ENCODE data around the gene GP1BA. TPM values are rescaled to one million over a fixed set of nuclear protein-coding genes. Genes with fewer than 3 reads are reported as not detected.

GP1BA gene
- total and polyA plus RNA-seq, 2 of the 8 experiments (the other 6 are each of a cell fraction or from before 2014, with no cell fraction given) = not detected

- TF ChIP-seq, protein P1, sequence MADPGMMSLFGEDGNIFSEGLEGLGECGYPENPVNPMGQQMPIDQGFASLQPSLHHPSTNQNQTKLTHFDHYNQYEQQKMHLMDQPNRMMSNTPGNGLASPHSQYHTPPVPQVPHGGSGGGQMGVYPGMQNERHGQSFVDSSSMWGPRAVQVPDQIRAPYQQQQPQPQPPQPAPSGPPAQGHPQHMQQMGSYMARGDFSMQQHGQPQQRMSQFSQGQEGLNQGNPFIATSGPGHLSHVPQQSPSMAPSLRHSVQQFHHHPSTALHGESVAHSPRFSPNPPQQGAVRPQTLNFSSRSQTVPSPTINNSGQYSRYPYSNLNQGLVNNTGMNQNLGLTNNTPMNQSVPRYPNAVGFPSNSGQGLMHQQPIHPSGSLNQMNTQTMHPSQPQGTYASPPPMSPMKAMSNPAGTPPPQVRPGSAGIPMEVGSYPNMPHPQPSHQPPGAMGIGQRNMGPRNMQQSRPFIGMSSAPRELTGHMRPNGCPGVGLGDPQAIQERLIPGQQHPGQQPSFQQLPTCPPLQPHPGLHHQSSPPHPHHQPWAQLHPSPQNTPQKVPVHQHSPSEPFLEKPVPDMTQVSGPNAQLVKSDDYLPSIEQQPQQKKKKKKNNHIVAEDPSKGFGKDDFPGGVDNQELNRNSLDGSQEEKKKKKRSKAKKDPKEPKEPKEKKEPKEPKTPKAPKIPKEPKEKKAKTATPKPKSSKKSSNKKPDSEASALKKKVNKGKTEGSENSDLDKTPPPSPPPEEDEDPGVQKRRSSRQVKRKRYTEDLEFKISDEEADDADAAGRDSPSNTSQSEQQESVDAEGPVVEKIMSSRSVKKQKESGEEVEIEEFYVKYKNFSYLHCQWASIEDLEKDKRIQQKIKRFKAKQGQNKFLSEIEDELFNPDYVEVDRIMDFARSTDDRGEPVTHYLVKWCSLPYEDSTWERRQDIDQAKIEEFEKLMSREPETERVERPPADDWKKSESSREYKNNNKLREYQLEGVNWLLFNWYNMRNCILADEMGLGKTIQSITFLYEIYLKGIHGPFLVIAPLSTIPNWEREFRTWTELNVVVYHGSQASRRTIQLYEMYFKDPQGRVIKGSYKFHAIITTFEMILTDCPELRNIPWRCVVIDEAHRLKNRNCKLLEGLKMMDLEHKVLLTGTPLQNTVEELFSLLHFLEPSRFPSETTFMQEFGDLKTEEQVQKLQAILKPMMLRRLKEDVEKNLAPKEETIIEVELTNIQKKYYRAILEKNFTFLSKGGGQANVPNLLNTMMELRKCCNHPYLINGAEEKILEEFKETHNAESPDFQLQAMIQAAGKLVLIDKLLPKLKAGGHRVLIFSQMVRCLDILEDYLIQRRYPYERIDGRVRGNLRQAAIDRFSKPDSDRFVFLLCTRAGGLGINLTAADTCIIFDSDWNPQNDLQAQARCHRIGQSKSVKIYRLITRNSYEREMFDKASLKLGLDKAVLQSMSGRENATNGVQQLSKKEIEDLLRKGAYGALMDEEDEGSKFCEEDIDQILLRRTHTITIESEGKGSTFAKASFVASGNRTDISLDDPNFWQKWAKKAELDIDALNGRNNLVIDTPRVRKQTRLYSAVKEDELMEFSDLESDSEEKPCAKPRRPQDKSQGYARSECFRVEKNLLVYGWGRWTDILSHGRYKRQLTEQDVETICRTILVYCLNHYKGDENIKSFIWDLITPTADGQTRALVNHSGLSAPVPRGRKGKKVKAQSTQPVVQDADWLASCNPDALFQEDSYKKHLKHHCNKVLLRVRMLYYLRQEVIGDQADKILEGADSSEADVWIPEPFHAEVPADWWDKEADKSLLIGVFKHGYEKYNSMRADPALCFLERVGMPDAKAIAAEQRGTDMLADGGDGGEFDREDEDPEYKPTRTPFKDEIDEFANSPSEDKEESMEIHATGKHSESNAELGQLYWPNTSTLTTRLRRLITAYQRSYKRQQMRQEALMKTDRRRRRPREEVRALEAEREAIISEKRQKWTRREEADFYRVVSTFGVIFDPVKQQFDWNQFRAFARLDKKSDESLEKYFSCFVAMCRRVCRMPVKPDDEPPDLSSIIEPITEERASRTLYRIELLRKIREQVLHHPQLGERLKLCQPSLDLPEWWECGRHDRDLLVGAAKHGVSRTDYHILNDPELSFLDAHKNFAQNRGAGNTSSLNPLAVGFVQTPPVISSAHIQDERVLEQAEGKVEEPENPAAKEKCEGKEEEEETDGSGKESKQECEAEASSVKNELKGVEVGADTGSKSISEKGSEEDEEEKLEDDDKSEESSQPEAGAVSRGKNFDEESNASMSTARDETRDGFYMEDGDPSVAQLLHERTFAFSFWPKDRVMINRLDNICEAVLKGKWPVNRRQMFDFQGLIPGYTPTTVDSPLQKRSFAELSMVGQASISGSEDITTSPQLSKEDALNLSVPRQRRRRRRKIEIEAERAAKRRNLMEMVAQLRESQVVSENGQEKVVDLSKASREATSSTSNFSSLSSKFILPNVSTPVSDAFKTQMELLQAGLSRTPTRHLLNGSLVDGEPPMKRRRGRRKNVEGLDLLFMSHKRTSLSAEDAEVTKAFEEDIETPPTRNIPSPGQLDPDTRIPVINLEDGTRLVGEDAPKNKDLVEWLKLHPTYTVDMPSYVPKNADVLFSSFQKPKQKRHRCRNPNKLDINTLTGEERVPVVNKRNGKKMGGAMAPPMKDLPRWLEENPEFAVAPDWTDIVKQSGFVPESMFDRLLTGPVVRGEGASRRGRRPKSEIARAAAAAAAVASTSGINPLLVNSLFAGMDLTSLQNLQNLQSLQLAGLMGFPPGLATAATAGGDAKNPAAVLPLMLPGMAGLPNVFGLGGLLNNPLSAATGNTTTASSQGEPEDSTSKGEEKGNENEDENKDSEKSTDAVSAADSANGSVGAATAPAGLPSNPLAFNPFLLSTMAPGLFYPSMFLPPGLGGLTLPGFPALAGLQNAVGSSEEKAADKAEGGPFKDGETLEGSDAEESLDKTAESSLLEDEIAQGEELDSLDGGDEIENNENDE (IDR thresholded peaks at IDR 0.05; ENCODE audit: insufficient replicate concordance, low read length) = no peak
- TF ChIP-seq KDM4A (IDR thresholded peaks at IDR 0.05; ENCODE audit: low read depth, low read length, severe bottlenecking) = peak; percentile 100
- TF ChIP-seq PHF8 (conservative IDR thresholded peaks at IDR 0.05; ENCODE audit: low read depth, low read length) = peak; percentile 84
- peak; percentile 70 for TF ChIP-seq TAF1 (IDR thresholded peaks at IDR 0.05; ENCODE audit: low read depth, low read length)
- TF ChIP-seq HDAC6 (IDR thresholded peaks at IDR 0.05; ENCODE audit: low read depth, low read length) = no peak
- TF ChIP-seq CHD2 (IDR thresholded peaks at IDR 0.05; ENCODE audit: low read length) = peak; percentile 100
- TF ChIP-seq TAF7 (optimal IDR thresholded peaks at IDR 0.05; ENCODE audit: borderline replicate concordance, low read depth, low read length) = peak; percentile 64
- no peak for TF ChIP-seq ZNF274 (IDR thresholded peaks at IDR 0.05; ENCODE audit: borderline replicate concordance, extremely low read depth, low read length)
- peak; percentile 76 to 85 for TF ChIP-seq POLR2A (IDR thresholded peaks at IDR 0.05; ENCODE audit: control extremely low read depth in 1 of 2, low read depth in 2 of 2, low read length in 2 of 2)
- TF ChIP-seq JUND (IDR thresholded peaks at IDR 0.05; ENCODE audit: low read length) = no peak
These were observed 7.9 kb downstream of the GP1BA start, which contains the start of the genes RNF167 and SLC25A11 (continued) for GRCh38 chr17:4939796-4940554.
